Inflammatory macrophage treated with lipopolysaccharide for 4 hours (primary cell): ENCODE measurements around the gene DNAJC2.

Source experiments
- DNase-seq: peaks from one replicate; pipeline ENCODE4 v3.0.0-alpha.2; 2020

DNAJC2 gene, protein sequence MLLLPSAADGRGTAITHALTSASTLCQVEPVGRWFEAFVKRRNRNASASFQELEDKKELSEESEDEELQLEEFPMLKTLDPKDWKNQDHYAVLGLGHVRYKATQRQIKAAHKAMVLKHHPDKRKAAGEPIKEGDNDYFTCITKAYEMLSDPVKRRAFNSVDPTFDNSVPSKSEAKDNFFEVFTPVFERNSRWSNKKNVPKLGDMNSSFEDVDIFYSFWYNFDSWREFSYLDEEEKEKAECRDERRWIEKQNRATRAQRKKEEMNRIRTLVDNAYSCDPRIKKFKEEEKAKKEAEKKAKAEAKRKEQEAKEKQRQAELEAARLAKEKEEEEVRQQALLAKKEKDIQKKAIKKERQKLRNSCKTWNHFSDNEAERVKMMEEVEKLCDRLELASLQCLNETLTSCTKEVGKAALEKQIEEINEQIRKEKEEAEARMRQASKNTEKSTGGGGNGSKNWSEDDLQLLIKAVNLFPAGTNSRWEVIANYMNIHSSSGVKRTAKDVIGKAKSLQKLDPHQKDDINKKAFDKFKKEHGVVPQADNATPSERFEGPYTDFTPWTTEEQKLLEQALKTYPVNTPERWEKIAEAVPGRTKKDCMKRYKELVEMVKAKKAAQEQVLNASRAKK

DNA sequence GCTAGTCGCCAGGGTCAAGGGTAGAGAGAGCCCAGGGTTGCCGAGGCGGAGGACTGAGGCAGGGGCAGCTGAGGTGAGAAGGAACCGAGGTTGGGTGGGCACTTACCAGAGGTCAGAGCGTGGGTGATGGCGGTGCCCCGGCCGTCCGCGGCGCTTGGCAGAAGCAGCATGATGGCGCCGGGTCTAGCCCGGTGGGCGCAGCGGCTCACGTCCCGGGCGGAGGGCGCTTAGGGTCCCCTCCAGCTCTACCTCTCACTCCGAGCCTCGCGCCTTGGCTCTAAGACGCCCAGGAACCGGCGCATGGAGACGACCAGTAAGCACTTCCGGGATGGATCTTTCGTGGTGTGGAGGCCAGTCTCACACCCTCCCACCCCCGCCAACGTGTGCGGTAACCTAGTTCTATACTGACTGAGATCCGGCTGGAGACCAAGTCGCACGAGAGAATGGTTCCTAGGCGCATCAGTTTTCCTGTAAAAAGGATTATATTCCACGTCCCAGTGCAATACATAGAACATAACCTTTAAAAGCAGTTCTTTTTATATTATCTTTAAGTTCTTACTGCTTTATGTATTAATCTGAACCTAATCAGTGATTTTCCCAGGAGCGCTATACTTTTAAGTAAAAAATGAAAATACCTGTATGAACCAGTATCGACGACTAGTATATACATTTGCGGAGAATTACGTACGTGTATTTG is at the start of gene DNAJC2:
TSS of gene DNAJC2 (minus strand) at position 315 of the 697 bp plus-strand sequence. CDS start at position 170, 145 bp downstream.
- DNase-seq: peak; percentile 91

- no peak for DNase-seq
These were observed 47.4 kb upstream of the DNAJC2 start for GRCh38 chr7:103391976-103392375.

DNA sequence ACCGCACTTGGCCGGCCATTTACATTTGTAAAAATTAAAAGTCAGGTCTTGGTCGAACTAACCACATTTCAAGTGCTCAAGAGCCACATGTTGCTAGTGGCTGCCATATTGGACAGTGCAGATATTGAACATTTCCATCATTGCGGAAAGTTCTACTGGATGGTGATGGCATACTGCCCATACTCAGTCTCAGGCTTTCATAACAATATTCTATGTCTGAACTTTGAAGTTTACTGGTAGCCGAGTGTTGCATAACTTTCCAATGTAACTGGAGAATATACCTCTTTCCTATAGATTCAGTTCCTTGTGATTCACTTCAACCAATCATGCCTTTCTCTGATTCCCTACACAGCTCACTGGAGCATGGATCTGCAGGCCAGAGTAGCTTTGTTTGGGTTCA is 46.6 kb upstream of the DNAJC2 start:
- no peak for DNase-seq

GRCh38 chr7:103389263-103389662 is 44.7 kb upstream of the DNAJC2 start:
- DNase-seq: no peak

GRCh38 chr7:103388469-103389140 is 44.0 kb upstream of the DNAJC2 start:
- no peak for DNase-seq

DNA sequence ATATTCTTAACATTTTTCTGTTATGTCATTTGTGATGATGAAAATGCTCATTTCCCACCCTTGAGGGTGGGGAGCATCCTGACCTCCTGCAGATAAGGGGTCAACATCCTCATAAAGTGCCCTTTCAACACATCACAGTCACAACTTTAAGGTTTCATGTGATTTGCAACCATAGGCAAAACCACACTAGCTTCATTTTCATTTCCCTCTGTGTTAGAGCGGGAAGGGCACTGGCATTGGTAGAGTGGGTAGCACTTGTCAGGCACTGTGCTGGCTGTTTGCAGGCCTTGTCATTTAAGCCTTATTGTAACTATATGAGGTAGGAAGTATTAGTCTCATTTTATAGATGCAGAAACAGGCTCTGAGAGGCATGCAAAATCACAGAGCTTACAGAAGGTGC is 42.7 kb upstream of the DNAJC2 start:
- peak; percentile 82 for DNase-seq

DNA sequence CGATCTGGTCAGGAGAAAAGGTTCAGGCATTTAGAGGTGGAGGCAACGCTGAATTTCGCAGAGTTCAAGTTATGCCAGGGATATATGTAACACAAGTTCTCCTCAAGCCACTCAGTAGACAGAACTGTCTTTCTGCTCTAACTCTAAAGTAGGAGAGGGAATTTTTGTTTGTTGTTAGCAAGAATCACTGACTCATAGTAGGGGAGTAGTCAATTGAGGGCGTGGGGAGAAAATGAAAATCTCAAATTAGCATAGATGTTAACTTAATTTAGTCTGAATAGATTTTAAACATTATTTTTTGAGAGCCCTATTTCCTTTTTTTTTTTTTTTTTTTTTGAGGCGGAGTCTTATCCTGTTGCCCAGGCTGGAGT is 37.5 kb upstream of the DNAJC2 start:
- DNase-seq: peak; percentile 36

- DNase-seq: no peak
These were observed 36.9 kb upstream of the DNAJC2 start for GRCh38 chr7:103381280-103382031.

- DNase-seq: no peak
These were observed 36.0 kb upstream of the DNAJC2 start for GRCh38 chr7:103380395-103381191.

DNA sequence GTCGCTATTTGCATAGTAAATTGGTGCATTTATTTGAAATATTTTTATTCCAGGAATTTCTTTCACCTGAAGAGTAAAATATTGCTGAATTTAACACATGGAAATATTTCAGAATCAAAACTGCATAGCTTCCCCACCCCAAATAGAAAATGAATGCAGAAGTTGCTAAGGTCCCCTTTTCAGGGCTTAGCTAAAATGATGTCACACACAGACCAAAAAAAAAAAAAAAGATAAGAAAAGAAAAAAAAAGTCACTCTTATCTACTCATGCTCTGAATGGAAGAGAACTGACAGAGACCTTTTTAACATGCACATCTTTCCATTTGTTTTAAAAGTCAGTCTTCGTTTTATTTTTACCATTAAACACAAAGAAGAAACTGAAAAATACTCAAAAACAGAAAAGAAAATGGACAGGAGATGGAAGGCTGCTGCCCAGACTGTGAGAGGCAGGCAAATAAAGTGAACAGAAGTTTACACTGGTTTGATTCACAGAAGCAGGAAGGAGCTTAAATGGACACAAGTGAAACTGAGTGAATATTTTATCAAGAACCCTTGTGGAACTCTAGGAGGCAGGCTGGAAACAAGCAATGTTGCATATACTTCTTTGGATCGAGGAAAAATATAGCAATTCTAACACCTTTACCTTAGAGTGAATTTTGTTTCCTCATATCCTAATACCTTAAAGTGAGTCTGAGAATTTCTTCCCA is 34.9 kb upstream of the DNAJC2 start:
- DNase-seq: peak; percentile 74

DNA sequence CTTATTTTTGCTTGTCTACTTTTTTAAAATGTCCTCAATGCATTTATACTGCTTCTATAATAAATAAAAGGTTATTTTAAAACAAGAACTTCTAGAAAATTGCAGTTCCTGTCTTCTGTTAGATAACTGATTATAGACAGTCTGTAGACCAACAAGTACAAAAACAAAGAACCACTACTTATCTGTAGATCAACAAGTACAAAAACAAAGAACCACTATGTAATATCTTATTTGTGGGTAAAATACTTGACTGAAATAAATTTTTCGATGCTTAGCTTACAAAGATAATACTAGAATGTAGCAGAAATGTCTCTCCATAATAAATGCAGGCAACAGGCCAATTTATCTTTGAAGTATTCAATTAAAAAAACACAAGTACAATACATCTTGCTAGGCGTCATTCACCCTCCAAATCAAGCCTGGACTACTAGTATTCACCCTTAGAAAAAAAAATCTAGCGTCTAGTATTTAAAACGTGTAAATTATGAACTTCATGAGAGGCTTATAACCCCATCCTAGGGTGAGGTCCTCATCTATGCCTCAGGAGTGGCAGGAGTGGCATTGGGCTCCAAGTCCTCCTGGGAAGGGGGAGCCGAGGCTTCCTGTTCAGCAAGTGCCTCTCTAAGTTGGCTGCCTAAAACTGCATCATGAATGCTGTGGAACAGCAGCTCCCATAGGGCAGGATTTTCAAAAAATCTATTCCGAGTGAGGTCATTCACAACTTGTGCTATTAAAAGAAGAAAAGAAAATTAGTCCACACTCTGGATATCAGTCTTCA is 29.5 kb upstream of the DNAJC2 start:
- DNase-seq: no peak

GRCh38 chr7:103369432-103369831 is 24.9 kb upstream of the DNAJC2 start:
- DNase-seq: no peak

- peak; percentile 63 for DNase-seq
These were observed 5.2 kb upstream of the DNAJC2 start for GRCh38 chr7:103349805-103350204.

- DNase-seq: no peak
These were observed 4.4 kb upstream of the DNAJC2 start for GRCh38 chr7:103348959-103349358.

DNA sequence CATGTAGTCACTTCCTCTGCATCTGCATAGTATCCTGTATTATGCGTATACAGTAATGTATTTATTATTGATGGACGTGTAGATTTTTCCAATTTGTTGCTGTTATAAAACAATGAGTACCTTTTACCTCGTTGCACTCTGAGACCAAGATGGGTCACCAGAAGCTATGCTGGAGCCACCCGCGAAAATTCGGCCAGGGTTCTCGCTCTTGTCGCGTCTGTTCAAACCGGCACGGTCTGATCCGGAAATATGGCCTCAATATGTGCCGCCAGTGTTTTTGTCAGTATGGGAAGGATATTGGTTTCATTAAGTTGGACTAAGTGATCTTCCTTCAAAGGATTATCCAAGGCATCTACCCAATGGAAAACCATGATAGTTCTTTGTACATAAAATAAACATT is 3.9 kb upstream of the DNAJC2 start:
- no peak for DNase-seq

DNA sequence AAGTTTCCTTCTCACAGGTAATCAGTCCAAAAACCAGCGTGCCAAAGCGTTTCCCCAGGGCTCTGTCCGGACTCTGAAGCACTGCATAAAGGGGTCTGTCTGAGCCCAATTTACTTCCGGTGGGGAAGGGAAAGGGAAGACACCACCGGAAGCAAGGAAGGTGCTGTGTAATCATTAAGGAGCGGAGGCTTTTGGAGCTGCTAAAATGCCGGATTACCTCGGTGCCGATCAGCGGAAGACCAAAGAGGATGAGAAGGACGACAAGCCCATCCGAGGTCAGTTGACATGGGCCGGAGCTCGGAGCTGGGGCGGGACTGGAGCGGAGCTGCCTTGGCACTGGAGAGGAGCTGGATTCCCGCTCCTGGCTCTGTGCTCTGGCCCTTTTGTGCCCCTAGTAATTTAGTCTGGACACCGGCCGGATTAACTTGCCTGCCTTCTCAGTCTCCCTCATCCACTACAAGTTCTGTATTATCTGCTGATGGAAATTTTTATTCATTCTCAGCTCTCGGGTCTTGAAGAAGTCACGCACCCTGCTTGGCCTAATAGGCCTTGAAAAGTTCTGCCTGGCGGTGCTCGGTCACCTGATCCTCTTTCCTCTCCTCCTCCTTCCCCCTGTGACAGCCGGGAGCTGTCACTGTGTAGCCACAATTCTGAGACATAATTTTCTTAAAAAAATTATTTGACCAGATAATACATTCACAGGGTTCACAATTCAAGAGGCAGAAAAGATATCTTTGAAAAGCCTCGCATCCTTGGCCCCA is 3.1 kb upstream of the DNAJC2 start, which contains the start of gene PSMC2:
TSS of gene PSMC2 (plus strand) at position 137 of the 761 bp plus-strand sequence. CDS start at position 206, 69 bp downstream.
- DNase-seq: peak; percentile 86

- peak; percentile 63 for DNase-seq
These were observed 1.8 kb upstream of the DNAJC2 start for GRCh38 chr7:103346396-103346795.

DNA sequence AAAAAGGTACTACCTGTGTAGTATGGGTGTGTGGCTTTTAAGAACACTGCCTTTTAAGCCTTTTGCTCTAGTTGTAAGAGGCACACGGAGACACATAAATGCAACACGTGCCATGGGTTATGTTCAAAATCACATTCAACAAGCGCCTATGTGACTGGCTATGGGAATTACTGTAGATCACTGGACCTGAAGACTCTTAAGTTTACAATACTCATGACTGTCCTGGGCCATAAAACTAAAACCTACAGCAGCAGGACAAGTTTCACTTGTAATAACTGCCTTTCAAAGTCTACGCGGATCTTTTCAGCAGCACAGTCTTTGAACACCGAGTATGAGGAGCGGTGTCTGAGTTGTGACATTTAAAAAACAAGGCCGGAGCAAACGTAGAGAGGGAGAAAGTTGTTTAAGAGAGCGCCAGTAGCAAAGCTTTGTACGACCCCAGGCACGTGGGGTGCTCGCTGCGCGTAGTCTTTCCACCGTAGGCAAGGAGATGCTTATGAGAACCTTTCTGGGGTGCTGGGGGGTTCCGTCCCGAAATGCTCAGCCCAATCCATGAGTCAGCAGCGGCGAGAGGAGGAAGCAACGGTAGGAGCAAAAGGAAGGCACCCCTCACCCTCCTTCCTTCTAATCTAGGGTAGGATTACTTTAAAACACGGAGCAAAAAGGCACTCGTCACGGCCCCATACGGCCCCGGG is 662 bp downstream of the DNAJC2 start:
- DNase-seq: peak; percentile 29

DNA sequence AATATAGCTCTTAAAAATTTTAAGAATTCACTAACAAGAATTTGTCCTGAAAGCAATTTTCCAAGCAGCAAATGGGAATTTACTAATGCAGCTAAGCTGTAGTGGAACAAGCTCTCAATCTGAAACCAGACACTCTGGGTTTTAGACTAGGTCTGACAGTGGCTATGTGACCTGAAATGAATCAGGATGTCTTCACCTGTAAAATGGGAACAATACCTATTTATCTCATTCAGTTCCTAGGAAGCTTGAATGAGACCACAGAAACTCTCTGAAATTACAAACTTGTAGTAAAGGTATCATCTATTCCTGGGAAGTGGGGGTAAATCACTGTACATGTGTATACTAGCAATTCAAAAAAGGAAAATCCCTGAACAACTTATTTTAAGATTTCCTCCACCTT is 1.2 kb downstream of the DNAJC2 start:
- no peak for DNase-seq
